ENCODE measurements around the gene PDE9A.
"Not testable (repeated sequence)": the region's sequence is repeated elsewhere in the genome, so short reads cannot be mapped to it uniquely, and the experiment has no call there.

The PDE9A gene

DNA sequence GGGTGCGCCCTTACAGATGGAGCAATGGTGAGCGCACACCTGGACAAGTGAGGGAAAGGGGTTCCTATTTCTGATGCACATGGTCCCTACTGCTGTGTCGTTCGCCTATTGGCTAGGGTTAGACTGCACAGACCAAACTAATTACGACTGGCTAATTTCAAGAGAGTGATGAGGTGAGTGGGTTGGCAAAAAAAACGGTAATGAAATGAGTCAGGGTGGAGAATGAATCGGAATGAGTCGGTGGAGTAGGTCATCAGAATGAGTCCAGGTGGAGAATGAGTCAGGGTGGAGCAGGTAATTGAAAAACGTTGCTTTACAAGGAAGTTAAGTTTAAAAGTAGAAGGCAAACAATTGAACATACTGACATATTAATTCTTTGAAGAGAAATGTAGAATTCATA lies 146.1 kb downstream of the PDE9A start:
- no peak overlapping the region for H3K4me3 ChIP-seq (ENCODE audit: low read length in 2 of 2)

DNA sequence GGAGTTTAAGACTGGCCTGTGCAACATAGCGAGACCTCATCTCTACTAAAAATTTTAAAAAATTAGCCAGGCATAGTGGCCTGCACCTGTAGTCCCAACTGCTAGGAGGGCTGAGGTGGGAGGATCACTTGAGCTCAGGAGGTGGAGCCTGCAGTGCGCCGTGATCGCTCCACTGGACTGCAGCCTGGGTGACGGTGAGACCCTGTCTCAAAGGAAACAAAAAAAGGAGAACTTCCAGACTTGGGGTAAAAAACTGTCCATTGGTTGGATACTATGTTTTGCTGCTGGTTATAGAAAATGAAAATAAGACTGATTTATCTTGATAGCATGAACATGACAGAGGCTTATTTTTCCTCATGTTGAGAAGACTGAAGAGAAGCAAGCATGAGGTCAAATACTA lies 146.5 kb downstream of the PDE9A start:
- H3K4me1 ChIP-seq (ENCODE audit: control insufficient read depth in 2 of 2, insufficient read depth in 2 of 2, low read length in 2 of 2) = no peaks in the 10 kb centered on the region
- H3K9me3 ChIP-seq (ENCODE audit: control insufficient read depth in 2 of 2, low read length in 2 of 2) = no peaks in the 10 kb centered on the region
- H3K9ac ChIP-seq (ENCODE audit: low read depth in 1 of 2, low read length in 2 of 2) = no peak overlapping the region
- no peaks in the 10 kb centered on the region for H3K36me3 ChIP-seq (ENCODE audit: control insufficient read depth in 2 of 2, insufficient read depth in 2 of 2, low read length in 2 of 2)
- no peaks in the 10 kb centered on the region for H3K27me3 ChIP-seq (ENCODE audit: control insufficient read depth in 2 of 2, insufficient read depth in 2 of 2, low read length in 2 of 2)
- H3K27ac ChIP-seq (ENCODE audit: low read depth in 2 of 2, low read length in 2 of 2) = no peak overlapping the region
- no peak overlapping the region for H3K4me3 ChIP-seq (ENCODE audit: low read length in 2 of 2)

More for the DNA sequence above, 146.1 kb downstream of the PDE9A start:
- Histone ChIP-seq H3K9me3 (ENCODE audit: control insufficient read depth in 2 of 2, low read length in 2 of 2) (no peaks in the 10 kb centered on the region), H3K4me1 (ENCODE audit: control insufficient read depth in 2 of 2, insufficient read depth in 2 of 2, low read length in 2 of 2) (no peaks in the 10 kb centered on the region), H3K36me3 (ENCODE audit: control insufficient read depth in 2 of 2, insufficient read depth in 2 of 2, low read length in 2 of 2) (no peaks in the 10 kb centered on the region), H3K27ac (ENCODE audit: low read depth in 2 of 2, low read length in 2 of 2) (no peak overlapping the region), H3K27me3 (ENCODE audit: control insufficient read depth in 2 of 2, insufficient read depth in 2 of 2, low read length in 2 of 2) (no peaks in the 10 kb centered on the region), H3K9ac (ENCODE audit: low read depth in 1 of 2, low read length in 2 of 2) (no peak overlapping the region)

DNA sequence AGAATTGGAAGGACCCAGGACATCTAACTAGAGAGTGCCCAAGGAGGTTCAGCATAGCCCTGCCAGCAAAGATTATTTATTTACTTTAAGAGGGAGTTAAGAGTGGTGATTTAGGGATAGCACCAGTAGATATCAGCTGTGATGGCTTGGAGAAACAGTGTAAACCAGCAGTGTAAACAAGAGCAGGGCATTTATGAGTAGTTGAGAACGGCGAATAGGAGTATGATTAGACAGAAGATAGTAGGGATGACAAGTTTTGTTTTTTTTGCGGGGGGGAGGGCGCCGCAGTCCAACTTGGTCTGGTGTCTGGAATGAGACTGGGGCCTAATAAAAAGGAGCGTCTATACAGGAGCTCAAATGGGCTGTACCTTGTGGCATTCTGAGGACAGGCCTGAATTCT lies 148.2 kb downstream of the PDE9A start:
- H3K27me3 ChIP-seq (ENCODE audit: control insufficient read depth in 2 of 2, insufficient read depth in 2 of 2, low read length in 2 of 2); H3K36me3 ChIP-seq (ENCODE audit: control insufficient read depth in 2 of 2, insufficient read depth in 2 of 2, low read length in 2 of 2); H3K27ac ChIP-seq (ENCODE audit: low read depth in 2 of 2, low read length in 2 of 2); H3K9me3 ChIP-seq (ENCODE audit: control insufficient read depth in 2 of 2, low read length in 2 of 2); H3K4me1 ChIP-seq (ENCODE audit: control insufficient read depth in 2 of 2, insufficient read depth in 2 of 2, low read length in 2 of 2); H3K4me3 ChIP-seq (ENCODE audit: low read length in 2 of 2); H3K9ac ChIP-seq (ENCODE audit: low read depth in 1 of 2, low read length in 2 of 2): not testable (repeated sequence)

GRCh38 chr21:42806509-42807140 lies 153.2 kb downstream of the PDE9A start:
- no peaks in the 10 kb centered on the region for H3K9me3 ChIP-seq (ENCODE audit: control insufficient read depth in 2 of 2, low read length in 2 of 2)
- H3K9ac ChIP-seq (ENCODE audit: low read depth in 1 of 2, low read length in 2 of 2) = no peak overlapping the region
- H3K27ac ChIP-seq (ENCODE audit: low read depth in 2 of 2, low read length in 2 of 2) = no peak overlapping the region
- no peaks in the 10 kb centered on the region for H3K36me3 ChIP-seq (ENCODE audit: control insufficient read depth in 2 of 2, insufficient read depth in 2 of 2, low read length in 2 of 2)
- no peaks in the 10 kb centered on the region for H3K4me1 ChIP-seq (ENCODE audit: control insufficient read depth in 2 of 2, insufficient read depth in 2 of 2, low read length in 2 of 2)
- no peak overlapping the region for H3K4me3 ChIP-seq (ENCODE audit: low read length in 2 of 2)
- peaks cover 0 to 5% of the 10 kb centered on the region in 2 donors for H3K27me3 ChIP-seq (ENCODE audit: control insufficient read depth in 2 of 2, insufficient read depth in 2 of 2, low read length in 2 of 2)

DNA sequence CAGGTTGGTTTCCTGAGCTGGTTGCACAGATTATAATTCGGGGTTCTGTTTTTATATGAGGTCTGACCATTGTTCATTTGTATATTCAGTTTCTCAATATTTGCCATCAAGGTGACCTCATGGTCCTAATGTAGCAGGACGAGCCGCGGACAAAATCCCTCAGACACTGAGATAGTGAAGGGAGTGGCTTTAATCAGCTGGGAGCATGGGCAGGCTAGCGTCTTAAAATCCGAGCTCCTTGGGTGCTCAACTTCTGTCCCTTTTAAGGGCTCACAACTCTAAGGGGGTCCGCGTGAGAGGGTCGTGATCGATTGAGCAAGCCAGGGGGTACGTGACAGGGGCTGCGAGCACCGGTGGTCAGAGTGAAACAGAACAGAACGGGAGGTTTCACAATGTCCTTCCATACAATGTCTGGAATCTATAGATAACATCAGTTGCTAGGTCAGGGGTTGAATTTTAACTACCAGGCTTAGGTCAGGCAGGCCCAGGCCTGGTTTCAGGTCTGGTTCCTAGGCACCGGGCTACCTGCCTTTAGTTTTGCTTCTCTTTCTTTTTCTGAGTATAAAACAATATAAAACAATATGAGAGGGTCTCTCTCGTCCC lies 154.0 kb downstream of the PDE9A start:
- H3K36me3 ChIP-seq (ENCODE audit: control insufficient read depth in 2 of 2, insufficient read depth in 2 of 2, low read length in 2 of 2); H3K27ac ChIP-seq (ENCODE audit: low read depth in 2 of 2, low read length in 2 of 2); H3K9me3 ChIP-seq (ENCODE audit: control insufficient read depth in 2 of 2, low read length in 2 of 2); H3K4me1 ChIP-seq (ENCODE audit: control insufficient read depth in 2 of 2, insufficient read depth in 2 of 2, low read length in 2 of 2); H3K27me3 ChIP-seq (ENCODE audit: control insufficient read depth in 2 of 2, insufficient read depth in 2 of 2, low read length in 2 of 2); H3K4me3 ChIP-seq (ENCODE audit: low read length in 2 of 2); H3K9ac ChIP-seq (ENCODE audit: low read depth in 1 of 2, low read length in 2 of 2): not testable (repeated sequence)

DNA sequence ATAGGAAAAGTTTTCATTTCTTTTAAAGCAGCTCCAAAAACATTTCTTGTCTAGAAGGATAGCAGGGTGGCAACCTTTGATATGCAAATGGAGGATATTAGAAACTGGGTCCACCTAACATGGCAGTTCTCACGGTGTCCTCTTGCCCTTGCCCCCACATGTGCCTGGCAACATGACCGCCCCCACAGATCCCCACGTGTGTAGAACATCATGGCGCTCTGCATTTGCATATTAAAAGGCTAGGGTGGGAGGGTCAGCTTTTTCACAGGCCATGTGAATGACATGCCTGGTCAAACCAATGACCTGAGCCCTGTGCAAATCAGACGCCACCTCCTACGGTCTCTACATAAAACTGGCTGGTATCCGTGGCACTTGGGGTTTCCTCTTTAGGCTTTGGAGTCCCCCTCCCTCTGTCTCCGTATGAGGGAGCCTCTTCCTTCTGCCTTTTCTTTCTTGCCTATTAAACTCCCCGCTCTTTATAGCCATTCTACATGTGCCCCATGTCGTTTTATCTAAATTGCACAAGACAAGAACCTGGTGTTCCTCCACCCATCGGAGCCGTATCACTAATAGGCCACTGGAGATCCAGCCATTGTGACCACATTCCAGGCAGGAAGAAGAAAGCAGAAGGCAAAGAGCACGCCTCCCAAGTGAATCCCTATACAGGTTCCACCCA lies 154.7 kb downstream of the PDE9A start:
- Histone ChIP-seq H3K4me1 (ENCODE audit: control insufficient read depth in 2 of 2, insufficient read depth in 2 of 2, low read length in 2 of 2) (peaks cover 0 to 5% of the 10 kb centered on the region in 2 donors), H3K27me3 (ENCODE audit: control insufficient read depth in 2 of 2, insufficient read depth in 2 of 2, low read length in 2 of 2) (peaks cover 0 to 5% of the 10 kb centered on the region in 2 donors), H3K9me3 (ENCODE audit: control insufficient read depth in 2 of 2, low read length in 2 of 2) (no peaks in the 10 kb centered on the region), H3K4me3 (ENCODE audit: low read length in 2 of 2) (no peak overlapping the region), H3K27ac (ENCODE audit: low read depth in 2 of 2, low read length in 2 of 2) (no peak overlapping the region), H3K36me3 (ENCODE audit: control insufficient read depth in 2 of 2, insufficient read depth in 2 of 2, low read length in 2 of 2) (no peaks in the 10 kb centered on the region), H3K9ac (ENCODE audit: low read depth in 1 of 2, low read length in 2 of 2) (no peak overlapping the region)

DNA sequence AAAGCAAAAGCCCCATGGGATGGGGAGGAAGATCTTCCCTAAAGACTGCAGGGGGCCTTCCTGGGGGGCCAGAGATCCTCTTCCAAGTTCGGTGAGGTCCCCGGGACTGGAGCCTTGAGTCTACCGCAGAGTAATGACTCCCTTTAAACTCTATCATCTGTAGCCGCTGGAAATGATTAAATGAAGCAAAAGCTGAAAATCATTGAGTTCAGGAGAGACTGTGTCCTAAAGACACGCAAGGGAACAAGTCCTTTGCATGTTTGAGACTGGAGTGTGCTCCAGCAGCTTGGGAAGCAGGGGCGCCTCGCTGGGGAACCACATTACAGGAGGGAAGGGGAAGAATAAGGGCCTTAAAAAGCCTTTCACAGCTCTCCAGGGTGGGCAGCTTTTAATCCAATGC lies 155.8 kb downstream of the PDE9A start:
- H3K27me3 ChIP-seq (ENCODE audit: control insufficient read depth in 2 of 2, insufficient read depth in 2 of 2, low read length in 2 of 2) = peaks cover 0 to 5% of the 10 kb centered on the region in 2 donors
- H3K4me3 ChIP-seq (ENCODE audit: low read length in 2 of 2) = no peak overlapping the region
- H3K27ac ChIP-seq (ENCODE audit: low read depth in 2 of 2, low read length in 2 of 2) = no peak overlapping the region
- no peak overlapping the region for H3K9ac ChIP-seq (ENCODE audit: low read depth in 1 of 2, low read length in 2 of 2)
- peaks cover 0 to 5% of the 10 kb centered on the region in 2 donors for H3K4me1 ChIP-seq (ENCODE audit: control insufficient read depth in 2 of 2, insufficient read depth in 2 of 2, low read length in 2 of 2)
- no peaks in the 10 kb centered on the region for H3K36me3 ChIP-seq (ENCODE audit: control insufficient read depth in 2 of 2, insufficient read depth in 2 of 2, low read length in 2 of 2)
- no peaks in the 10 kb centered on the region for H3K9me3 ChIP-seq (ENCODE audit: control insufficient read depth in 2 of 2, low read length in 2 of 2)

GRCh38 chr21:42809577-42810475 lies 156.4 kb downstream of the PDE9A start:
- H3K27me3 ChIP-seq (ENCODE audit: control insufficient read depth in 2 of 2, insufficient read depth in 2 of 2, low read length in 2 of 2) = peaks cover 0 to 5% of the 10 kb centered on the region in 2 donors
- no peak overlapping the region for H3K9ac ChIP-seq (ENCODE audit: low read depth in 1 of 2, low read length in 2 of 2)
- no peak overlapping the region for H3K27ac ChIP-seq (ENCODE audit: low read depth in 2 of 2, low read length in 2 of 2)
- peaks cover 0 to 5% of the 10 kb centered on the region in 2 donors for H3K4me1 ChIP-seq (ENCODE audit: control insufficient read depth in 2 of 2, insufficient read depth in 2 of 2, low read length in 2 of 2)
- H3K9me3 ChIP-seq (ENCODE audit: control insufficient read depth in 2 of 2, low read length in 2 of 2) = no peaks in the 10 kb centered on the region
- H3K4me3 ChIP-seq (ENCODE audit: low read length in 2 of 2) = no peak overlapping the region
- no peaks in the 10 kb centered on the region for H3K36me3 ChIP-seq (ENCODE audit: control insufficient read depth in 2 of 2, insufficient read depth in 2 of 2, low read length in 2 of 2)

DNA sequence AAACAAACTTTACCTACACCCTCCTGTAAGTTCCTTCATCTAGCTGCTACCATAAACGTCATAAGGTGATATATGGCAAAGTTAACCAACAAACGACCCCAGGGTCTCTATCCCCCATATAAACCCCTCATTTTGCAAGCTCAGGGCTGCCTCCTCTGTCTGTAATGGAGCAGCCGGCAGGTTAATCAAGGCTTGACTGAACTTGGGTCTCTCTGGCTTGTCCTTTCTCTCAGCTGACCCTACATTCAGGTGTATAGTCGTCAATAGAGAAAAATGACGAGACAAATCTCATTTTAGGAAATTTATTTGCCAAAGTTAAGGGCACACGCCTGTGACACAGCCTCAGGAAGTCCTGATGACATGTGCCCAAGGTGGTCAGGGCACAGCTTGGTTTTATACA lies 158.5 kb downstream of the PDE9A start:
- Histone ChIP-seq H3K27me3 (ENCODE audit: control insufficient read depth in 2 of 2, insufficient read depth in 2 of 2, low read length in 2 of 2) (peaks cover 0 to 5% of the 10 kb centered on the region in 2 donors), H3K9ac (ENCODE audit: low read depth in 1 of 2, low read length in 2 of 2) (no peak overlapping the region), H3K9me3 (ENCODE audit: control insufficient read depth in 2 of 2, low read length in 2 of 2) (no peaks in the 10 kb centered on the region), H3K36me3 (ENCODE audit: control insufficient read depth in 2 of 2, insufficient read depth in 2 of 2, low read length in 2 of 2) (no peaks in the 10 kb centered on the region), H3K27ac (ENCODE audit: low read depth in 2 of 2, low read length in 2 of 2) (peak overlapping the region; percentile 38 to 74), H3K4me3 (ENCODE audit: low read length in 2 of 2) (no peak overlapping the region), H3K4me1 (ENCODE audit: control insufficient read depth in 2 of 2, insufficient read depth in 2 of 2, low read length in 2 of 2) (peaks cover 0 to 5% of the 10 kb centered on the region in 2 donors)
